WI38 (cell line): ENCODE measurements around the gene CHAF1B.
A peak's percentile ranks its signal among the peaks of the same experiment; 100 is the strongest.

Experiments used
- H3K4me3 ChIP-seq: 2 replicates; pipeline ENCODE4 v1.5.1; 2011; ENCODE audit warnings: low read depth, mild to moderate bottlenecking, control low read depth, low read length
- TF ChIP-seq, protein P1 (sequence below): IDR thresholded peaks from 2 replicates; pipeline ENCODE4 v1.5.1; 2012; ENCODE audit warnings: low read depth, mild to moderate bottlenecking, control low read depth, low read length

CHAF1B gene

DNA sequence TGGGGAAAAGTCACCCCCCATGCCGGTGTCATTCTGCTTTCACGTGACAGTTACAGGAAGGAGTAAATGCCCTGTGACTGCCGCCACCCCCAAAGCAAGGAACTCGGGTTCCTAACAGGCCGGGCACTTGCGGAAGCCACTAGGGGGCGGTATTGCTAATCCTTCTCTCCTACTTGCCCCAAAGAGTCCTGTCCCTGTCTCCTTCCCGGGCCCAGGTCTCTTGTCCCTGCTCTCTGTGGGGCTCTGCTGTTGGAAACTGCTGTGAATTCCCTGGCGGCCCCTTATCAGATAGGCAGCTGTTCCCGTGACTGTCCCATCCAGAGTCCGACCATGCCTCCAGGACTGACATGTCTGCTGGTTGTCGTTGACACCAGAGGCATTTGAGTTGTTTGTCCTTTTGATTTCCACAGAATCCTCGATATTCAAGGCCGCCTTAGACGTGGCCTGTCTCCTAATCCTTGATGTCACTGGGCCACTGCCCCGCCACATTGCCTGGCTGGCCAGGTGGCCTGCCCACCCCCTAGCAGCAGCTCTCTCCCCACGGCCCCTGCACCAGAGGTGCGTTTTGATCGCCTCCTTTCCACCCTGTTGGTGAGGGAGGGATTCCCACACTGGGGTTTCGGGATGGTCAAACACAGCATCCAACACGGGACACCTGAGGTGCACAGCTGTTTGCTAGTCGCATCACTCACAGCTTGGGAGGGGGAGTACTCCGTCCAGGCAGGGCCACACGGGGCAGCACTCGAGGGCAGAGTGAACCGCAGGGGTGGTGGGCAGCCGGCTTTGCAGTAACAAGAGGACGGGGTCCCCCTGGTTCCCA lies 37.3 kb downstream of the CHAF1B start:
- no peak overlapping the region for H3K4me3 ChIP-seq
- TF ChIP-seq, protein P1, sequence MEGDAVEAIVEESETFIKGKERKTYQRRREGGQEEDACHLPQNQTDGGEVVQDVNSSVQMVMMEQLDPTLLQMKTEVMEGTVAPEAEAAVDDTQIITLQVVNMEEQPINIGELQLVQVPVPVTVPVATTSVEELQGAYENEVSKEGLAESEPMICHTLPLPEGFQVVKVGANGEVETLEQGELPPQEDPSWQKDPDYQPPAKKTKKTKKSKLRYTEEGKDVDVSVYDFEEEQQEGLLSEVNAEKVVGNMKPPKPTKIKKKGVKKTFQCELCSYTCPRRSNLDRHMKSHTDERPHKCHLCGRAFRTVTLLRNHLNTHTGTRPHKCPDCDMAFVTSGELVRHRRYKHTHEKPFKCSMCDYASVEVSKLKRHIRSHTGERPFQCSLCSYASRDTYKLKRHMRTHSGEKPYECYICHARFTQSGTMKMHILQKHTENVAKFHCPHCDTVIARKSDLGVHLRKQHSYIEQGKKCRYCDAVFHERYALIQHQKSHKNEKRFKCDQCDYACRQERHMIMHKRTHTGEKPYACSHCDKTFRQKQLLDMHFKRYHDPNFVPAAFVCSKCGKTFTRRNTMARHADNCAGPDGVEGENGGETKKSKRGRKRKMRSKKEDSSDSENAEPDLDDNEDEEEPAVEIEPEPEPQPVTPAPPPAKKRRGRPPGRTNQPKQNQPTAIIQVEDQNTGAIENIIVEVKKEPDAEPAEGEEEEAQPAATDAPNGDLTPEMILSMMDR, result peak; percentile 83

DNA sequence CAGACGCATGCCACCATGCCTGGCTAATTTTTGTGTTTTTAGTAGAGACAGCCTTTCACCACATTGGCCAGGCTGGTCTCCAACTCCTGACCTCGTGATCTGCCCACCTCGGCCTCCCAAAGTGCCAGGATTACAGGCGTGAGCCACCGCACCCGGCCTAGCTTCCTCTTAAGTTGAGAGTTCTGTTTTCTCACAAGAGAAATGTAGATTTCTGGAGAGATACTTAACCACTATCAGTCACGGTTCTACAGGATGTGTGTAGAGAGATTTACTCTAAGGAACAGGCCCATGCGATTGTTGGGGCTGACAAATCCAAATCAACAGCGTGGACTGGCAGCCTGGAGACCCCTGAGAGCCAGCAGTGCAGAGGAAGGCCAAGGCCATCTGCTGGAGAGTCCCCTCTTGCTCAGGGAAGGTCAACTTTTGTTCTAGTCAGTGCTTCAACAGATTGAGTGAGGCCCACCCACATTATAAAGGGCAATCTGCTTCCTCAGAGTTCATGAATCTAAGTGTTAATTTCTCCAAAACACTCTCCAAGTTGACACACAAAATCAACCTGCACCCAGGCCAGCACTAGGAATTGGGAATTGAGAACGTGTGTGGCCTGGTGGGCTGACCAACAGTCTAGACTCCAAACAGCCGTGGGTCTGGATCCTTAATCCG lies 38.7 kb downstream of the CHAF1B start:
- H3K4me3 ChIP-seq, result no peak overlapping the region
- TF ChIP-seq, protein P1, result no peak

DNA sequence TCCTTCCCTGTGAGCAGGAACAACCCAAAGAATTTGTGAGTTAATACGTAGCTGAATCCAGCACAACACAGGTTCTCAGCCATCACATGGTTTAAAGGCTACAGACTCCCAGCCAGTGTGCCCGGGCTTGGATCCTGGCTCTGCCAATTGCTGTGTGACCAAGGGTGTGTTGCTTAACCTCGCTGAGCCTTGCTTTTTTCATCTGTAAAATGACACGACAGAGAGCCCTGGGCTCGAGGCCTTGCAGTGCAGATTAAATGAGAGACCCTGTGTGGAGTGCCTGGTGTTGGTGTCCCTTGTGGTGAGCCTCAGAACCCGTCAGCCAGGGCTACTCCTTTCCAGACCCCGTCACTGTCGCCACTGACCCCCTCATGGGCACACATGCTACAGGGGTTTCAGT lies 39.4 kb downstream of the CHAF1B start:
- TF ChIP-seq, protein P1, result no peak
- no peak overlapping the region for H3K4me3 ChIP-seq

DNA sequence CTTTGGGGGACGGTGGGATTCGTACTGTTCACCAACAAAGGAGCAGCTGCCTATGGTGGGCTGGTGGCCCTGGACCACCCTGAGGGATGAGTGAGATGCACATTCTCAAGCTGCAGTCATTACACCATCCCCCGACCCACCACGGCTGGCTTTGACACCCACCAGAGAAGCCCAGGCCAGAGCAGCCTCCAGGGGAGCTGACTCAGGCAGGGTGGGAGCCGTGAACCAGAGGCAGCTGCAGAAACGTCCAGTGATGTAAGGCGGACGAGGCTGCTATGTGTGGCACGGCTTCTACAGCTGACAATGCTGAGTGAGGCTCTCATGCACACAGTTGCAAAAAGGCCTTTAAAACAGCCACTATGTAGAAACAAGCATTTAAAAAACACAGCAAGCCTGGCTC lies 40.1 kb downstream of the CHAF1B start:
- TF ChIP-seq, protein P1, result no peak
- H3K4me3 ChIP-seq, result no peak overlapping the region

DNA sequence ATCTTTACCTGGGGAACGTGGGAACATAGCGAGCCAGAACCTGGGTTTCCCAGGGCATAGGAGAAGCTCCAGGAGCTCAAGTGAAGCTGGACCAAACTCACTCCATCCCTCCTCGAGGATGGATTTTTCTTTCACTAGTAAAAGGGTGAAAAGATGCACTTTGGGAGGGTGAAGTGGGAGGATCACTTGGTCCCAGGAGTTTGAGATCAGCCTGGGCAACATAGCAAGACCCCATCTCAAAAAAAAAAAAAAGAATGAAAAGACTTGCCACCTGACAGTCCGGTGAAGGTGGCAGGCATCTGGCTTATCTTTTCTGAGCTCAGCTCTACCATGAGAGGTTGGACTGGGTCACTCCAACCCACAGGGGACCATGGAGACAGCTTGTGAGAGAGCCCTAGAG lies 42.3 kb downstream of the CHAF1B start:
- no peak overlapping the region for H3K4me3 ChIP-seq
- TF ChIP-seq, protein P1, result no peak

DNA sequence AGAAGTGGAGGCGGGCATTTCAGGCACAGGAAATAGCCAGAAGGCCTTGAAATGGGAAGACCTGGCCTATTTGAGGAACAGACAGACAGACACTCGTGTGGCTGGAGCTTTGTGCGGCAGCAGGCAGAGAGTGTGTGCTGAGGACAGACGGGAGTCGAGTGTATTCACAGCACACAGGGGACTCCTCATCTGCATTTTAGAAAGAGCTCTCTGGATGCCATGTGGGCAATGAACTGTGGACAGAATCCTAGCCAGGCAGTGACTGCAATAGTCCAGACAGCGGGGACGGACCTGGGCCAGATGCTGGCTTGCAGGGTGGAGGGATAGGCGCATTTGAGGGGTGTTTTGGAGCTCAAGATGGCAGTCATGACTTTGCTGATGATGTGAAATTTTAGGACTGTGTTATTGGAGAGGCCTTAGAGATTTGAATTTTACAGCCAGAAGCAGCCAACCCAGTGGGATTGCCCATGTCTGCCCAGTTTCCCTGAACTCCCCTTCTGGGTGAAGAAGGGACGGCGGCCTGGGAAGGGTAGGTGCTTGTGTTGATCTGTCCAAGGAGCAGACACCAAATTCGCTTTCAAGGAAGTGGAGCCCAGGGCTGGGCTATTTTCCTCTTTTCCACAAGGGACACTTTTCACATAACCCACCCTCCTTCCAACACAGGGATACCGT lies 43.7 kb downstream of the CHAF1B start:
- TF ChIP-seq, protein P1, result no peak
- no peak overlapping the region for H3K4me3 ChIP-seq
